DOHH2 (cell line): ENCODE results near the gene NME7.

Source experiments
- CTCF ChIP-seq: fragments of 200-600 bp; sonication (generic); IDR thresholded peaks from one replicate; pipeline ENCODE4 v1.5.1; 2014; ENCODE audit warnings: antibody characterized with exemption, mild to moderate bottlenecking, low read depth, low read length; ENCODE audit not compliant: poor library complexity, severe bottlenecking
- EZH2phosphoT487 ChIP-seq: fragments of 200-600 bp; sonication (generic); IDR thresholded peaks from 2 replicates; pipeline ENCODE4 v1.6.1; 2017; ENCODE audit warnings: borderline replicate concordance, mild to moderate bottlenecking, antibody characterized with exemption, low read length, moderate library complexity, mixed read lengths

- TF ChIP-seq CTCF (no peak), EZH2phosphoT487 (no peak)
These were observed 3.8 kb upstream of the NME7 start for GRCh38 chr1:169371404-169371803.
